Ovary (tissue), 9 donors: ENCODE measurements around the gene LAPTM5. TPM values are rescaled to one million over a fixed set of nuclear protein-coding genes. Genes with fewer than 3 reads are reported as not detected.

Experiments used
- DNase-seq, 5 donors: peaks; one replicate each; pipeline ENCODE4 v3.0.0-alpha.2; 2019 to 2020
- H3K27ac ChIP-seq, 2 donors: fragments of 200-600 bp; one replicate each; pipeline versions ENCODE4 v1.5.1 to v1.8.0; 2019 to 2022
- H3K27me3 ChIP-seq: fragments of 200-600 bp; one replicate; pipeline ENCODE4 v1.8.0; 2022
- H3K36me3 ChIP-seq: fragments of 200-600 bp; sonication (generic); one replicate; pipeline ENCODE4 v1.5.1; 2019
- H3K4me1 ChIP-seq: one replicate; pipeline ENCODE4 v1.8.1; 2013; ENCODE audit warnings: mild to moderate bottlenecking, moderate library complexity; ENCODE audit not compliant: insufficient read depth
- H3K4me3 ChIP-seq: fragments of 200-600 bp; sonication (generic); one replicate; pipeline ENCODE4 v1.5.1; 2017
- H3K9me3 ChIP-seq, 2 donors: fragments of 200-600 bp in 1 of 2; sonication (generic) in 1 of 2; one replicate each; pipeline versions ENCODE4 v1.5.1 to v1.8.1; 2013 to 2019; ENCODE audit warnings: mild to moderate bottlenecking in 1 of 2, moderate library complexity in 1 of 2
- CTCF ChIP-seq, 3 donors: fragments of 450-650 bp in 2 of 3; fragments of 200-600 bp in 1 of 3; IDR thresholded peaks; one replicate each; pipeline versions ENCODE4 v1.5.1 to v1.8.0; 2016 to 2022; ENCODE audit warnings: antibody characterized with exemption in 3 of 3, mild to moderate bottlenecking in 1 of 3
- EP300 ChIP-seq: sonication (generic); formaldehyde crosslinking; IDR thresholded peaks from one replicate; pipeline ENCODE4 v1.6.1; 2017; ENCODE audit warnings: antibody characterized with exemption
- POLR2A ChIP-seq: fragments of 450-650 bp; IDR thresholded peaks from one replicate; pipeline ENCODE4 v1.6.1; 2017; ENCODE audit warnings: antibody characterized with exemption, mild to moderate bottlenecking, moderate library complexity
- WGBS, 3 donors: extraction: QIAGEN DNeasy Blood & Tissue Kit in 1 of 3; methylation state at CpG; one replicate each; pipeline versions ENCODE4 v1.1.5 to v1.1.7; 2013 to 2017; 5-methylcytosine and 5-hydroxymethylcytosine counted together
- intact Hi-C, 4 donors: fragments of 100-400 bp; cut with DNase I; formaldehyde crosslinking; loops; one replicate each; pipeline versions ENCODE4 v1.11.0 to v1.15.1; 2022 to 2023
- polyA plus RNA-seq, 2 donors: library from polyadenylated mRNA; stranded (reverse); fragments of 200-250 nt in 1 of 2; fragments of 350-450 nt in 1 of 2; fragmentation: Illumina TruSeq in 1 of 2; extraction: RNeasy Lipid Tissue Mini Kit (QIAGEN cat#74804) in 1 of 2; gene quantifications; one replicate each; pipeline ENCODE4 v1.2.3, GENCODE V29; 2013 to 2014
- total RNA-seq, 7 donors: library from RNA; depleted of rRNA in 2 of 7; stranded (reverse); fragments of >200 nt in 2 of 7; fragmentation: NEBNext Ultra II Directional in 3 of 7; extraction: Animal tissue kit (Norgen Biotek cat#: 25700) in 3 of 7; gene quantifications; one replicate each; pipeline versions ENCODE4 v1.1.0 to v1.2.4, GENCODE V29; 2016 to 2023
- donor health status: DM: no; HTN: no; CAD: no; lungs with moderate emphysema.
- donor health status: DM: no; HTN: no; CAD: no.
- donor health status: Bipolar disorder and iron deficiency.
- donor health status: DM: yes; HTN: yes; CAD: no.
- donor health status: DM: no; HTN: no; CAD: no.
- donor health status: DM: yes; HTN: yes; CAD: no.

LAPTM5 gene
- total and polyA plus RNA-seq, 9 donors: 15.3 to 103 (median 20.3) TPM

DNA sequence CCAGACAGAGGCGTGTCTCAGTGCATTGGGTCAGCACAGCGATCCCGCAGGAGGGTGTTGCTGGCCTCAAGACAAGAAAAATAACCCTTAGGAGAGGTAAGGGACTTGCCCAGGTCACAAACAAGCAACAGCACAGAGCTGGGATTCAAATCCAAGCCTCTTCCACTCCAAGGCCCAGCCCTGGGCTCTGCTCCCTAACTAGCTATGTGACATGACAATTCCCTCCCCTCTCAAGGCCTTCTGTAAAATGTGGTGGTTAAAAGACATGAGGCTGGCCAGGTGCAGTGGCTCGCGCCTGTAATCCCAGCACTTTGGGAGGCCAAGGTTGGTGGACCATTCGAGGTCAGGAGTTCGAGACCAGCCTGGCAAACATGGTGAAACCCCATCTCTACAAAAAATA, 28.1 kb upstream of the LAPTM5 start:
- Histone ChIP-seq H3K27me3 (no peaks in the 10 kb centered on the region), H3K4me3 (no peak overlapping the region), H3K36me3 (no peaks in the 10 kb centered on the region), H3K4me1 (no peaks in the 10 kb centered on the region), H3K9me3 (no peaks in the 10 kb centered on the region), H3K27ac (no peak overlapping the region)
- 85 to 95% (median 90%) methylated on average over 7 of the region's 7 CpGs for WGBS, 3 donors
- no peak for DNase-seq
- no peak for TF ChIP-seq CTCF (IDR thresholded peaks at IDR 0.05)
- TF ChIP-seq POLR2A: no peak
- no peak for TF ChIP-seq EP300
- intact Hi-C loops: loop anchor here in 1 of 4 donors (10.0 kb wide), 1 partner anchor 1551 kb away; the partner anchor contains the start of genes MECR and PTPRU

- Histone ChIP-seq H3K4me3 (no peak overlapping the region), H3K36me3 (no peaks in the 10 kb centered on the region), H3K4me1 (no peaks in the 10 kb centered on the region), H3K27ac (no peak overlapping the region), H3K27me3 (no peaks in the 10 kb centered on the region), H3K9me3 (no peaks in the 10 kb centered on the region)
- no peak for DNase-seq
- TF ChIP-seq CTCF (IDR thresholded peaks at IDR 0.05) (no peak), POLR2A (no peak), EP300 (no peak)
- intact Hi-C loops: loop anchor here in 1 of 4 donors (10.0 kb wide), 1 partner anchor 1550 kb away; the partner anchor contains the start of genes MECR and PTPRU
- WGBS, 3 donors: 89 to 91% (median 90%) methylated on average over 7 of the region's 7 CpGs
Measured at GRCh38 chr1:30785181-30785580, 27.6 kb upstream of the LAPTM5 start.

DNA sequence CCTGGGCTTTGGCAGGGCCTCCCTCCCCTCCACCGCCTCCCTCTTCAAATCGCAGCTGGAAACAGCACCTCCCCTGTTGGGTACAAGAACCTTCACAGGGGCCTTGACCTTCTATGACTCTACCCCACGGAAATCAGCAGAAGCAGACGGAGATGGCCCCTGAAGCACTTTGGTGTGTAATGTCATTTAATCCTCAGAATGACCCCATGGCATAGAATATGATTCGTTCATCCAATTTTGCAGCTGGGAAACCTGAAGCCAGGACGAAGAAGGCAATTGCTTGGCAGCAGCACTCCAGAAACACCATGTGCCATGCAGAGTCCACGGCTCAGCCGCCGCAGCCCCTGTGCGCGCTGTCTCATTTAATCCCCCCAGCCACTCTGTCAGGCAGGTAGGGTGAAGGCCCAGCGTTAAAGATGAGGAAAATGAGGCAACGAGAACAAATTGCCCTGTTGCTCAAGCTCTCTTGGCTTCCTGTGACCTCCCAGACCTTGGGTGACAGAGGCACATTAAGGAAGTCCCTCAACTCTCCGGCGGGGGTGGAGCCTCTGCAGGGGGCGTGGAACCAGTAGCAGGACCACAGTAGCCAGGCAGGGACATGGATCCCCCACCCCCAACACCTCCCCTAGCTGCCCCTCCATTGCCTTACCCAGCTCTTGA, 25.8 kb upstream of the LAPTM5 start:
- Histone ChIP-seq H3K4me3 (no peak overlapping the region), H3K9me3 (no peaks in the 10 kb centered on the region), H3K27me3 (no peaks in the 10 kb centered on the region), H3K27ac (no peak overlapping the region), H3K36me3 (no peaks in the 10 kb centered on the region), H3K4me1 (no peaks in the 10 kb centered on the region)
- DNase-seq: no peak
- WGBS, 3 donors: 65 to 69% (median 68%) methylated on average over 16 of the region's 16 CpGs
- intact Hi-C loops: loop anchor here in 3 of 4 donors (5.0 to 10.0 kb wide), 2 partner anchors 129 to 1549 kb away; partner anchors contain the start of genes MECR (in 1 of the 3) and PTPRU (in 1 of the 3)
- TF ChIP-seq EP300: no peak
- TF ChIP-seq CTCF (IDR thresholded peaks at IDR 0.05): no peak
- no peak for TF ChIP-seq POLR2A

- TF ChIP-seq CTCF (IDR thresholded peaks at IDR 0.05) (peak in 2 of 3 donors; percentile 53 to 59), EP300 (no peak), POLR2A (no peak)
- Histone ChIP-seq H3K27ac (no peak overlapping the region), H3K27me3 (no peaks in the 10 kb centered on the region), H3K9me3 (no peaks in the 10 kb centered on the region), H3K4me1 (no peaks in the 10 kb centered on the region), H3K36me3 (no peaks in the 10 kb centered on the region), H3K4me3 (no peak overlapping the region)
- intact Hi-C loops: loop anchor here (1.0 to 10.0 kb wide), 3 partner anchors 129 to 1548 kb away; partner anchors contain the start of genes MECR (in 1 of the 4) and PTPRU (in 1 of the 4)
- peak; percentile 58 to 82 (median 73) for DNase-seq
- WGBS, 3 donors: 12 to 23% (median 12%) methylated on average over 14 to 25 of the region's 25 CpGs
Measured at GRCh38 chr1:30782361-30783255, 25.0 kb upstream of the LAPTM5 start.
